Adrenal gland (tissue), 5 donors: Measurements from ENCODE around the gene IFT27.

Experiments
- CTCF ChIP-seq, 6 experiments: fragments of 450-650 bp in 4 of 6; fragments of 200-600 bp in 2 of 6; sonication (generic) in 1 of 6; IDR thresholded peaks; 1 replicate in 5 of 6; 2 replicates in 1 of 6; pipeline versions ENCODE4 v1.5.1 to v1.8.0; 2016 to 2021; ENCODE audit warnings: antibody characterized with exemption in 6 of 6, mild to moderate bottlenecking in 2 of 6, moderate library complexity in 1 of 6
- POLR2A ChIP-seq, 2 donors: fragments of 450-650 bp; IDR thresholded peaks; one replicate each; pipeline ENCODE4 v1.6.1; 2017; ENCODE audit warnings: antibody characterized with exemption in 2 of 2, mild to moderate bottlenecking in 2 of 2, moderate library complexity in 1 of 2
- donor health status: DM: no; HTN: no; CAD: no.

- TF ChIP-seq CTCF (IDR thresholded peaks at IDR 0.05) (no peak), POLR2A (IDR thresholded peaks at IDR 0.05) (no peak)
These were observed 32.9 kb downstream of the IFT27 start for GRCh38 chr22:36743011-36743410.
